HG03097 (cell line): ENCODE data around the gene GGT5.
"Not testable (repeated sequence)": the region's sequence is repeated elsewhere in the genome, so short reads cannot be mapped to it uniquely, and the experiment has no call there.

ENCODE experiments used
- ATAC-seq: cut with Tn5 transposase; IDR thresholded peaks from one replicate; pipeline ENCODE4 v1.9.1; 2021; ENCODE audit not compliant: unreplicated experiment, low FRiP score

The GGT5 gene

GRCh38 chr22:24263479-24263878, 18.6 kb upstream of the GGT5 start:
- not testable (repeated sequence) for ATAC-seq

- ATAC-seq, result not testable (repeated sequence)
Measured at GRCh38 chr22:24262185-24262749, 17.4 kb upstream of the GGT5 start.

- ATAC-seq, result not testable (repeated sequence)
Measured at GRCh38 chr22:24259459-24259858, 14.6 kb upstream of the GGT5 start.

- ATAC-seq, result not testable (repeated sequence)
Measured at GRCh38 chr22:24256736-24257135, 11.9 kb upstream of the GGT5 start.

GRCh38 chr22:24256136-24256535, 11.3 kb upstream of the GGT5 start:
- not testable (repeated sequence) for ATAC-seq

- ATAC-seq, result not testable (repeated sequence)
Measured at GRCh38 chr22:24253126-24253525, 8.2 kb upstream of the GGT5 start.

GRCh38 chr22:24251286-24251685, 6.4 kb upstream of the GGT5 start:
- not testable (repeated sequence) for ATAC-seq

GRCh38 chr22:24249413-24249812, 4.5 kb upstream of the GGT5 start:
- ATAC-seq, result not testable (repeated sequence)

GRCh38 chr22:24248611-24249010, 3.7 kb upstream of the GGT5 start:
- ATAC-seq, result not testable (repeated sequence)

- ATAC-seq, result no peak
Measured at GRCh38 chr22:24247564-24248344, 2.9 kb upstream of the GGT5 start.

- ATAC-seq, result no peak
Measured at GRCh38 chr22:24247011-24247507, 2.2 kb upstream of the GGT5 start.

- ATAC-seq, result not testable (repeated sequence)
Measured at GRCh38 chr22:24245584-24246561, 991 bp upstream of the GGT5 start.

GRCh38 chr22:24244144-24244787, 616 bp downstream of the GGT5 start:
- ATAC-seq, result no peak

GRCh38 chr22:24243417-24243816, 1.5 kb downstream of the GGT5 start:
- not testable (repeated sequence) for ATAC-seq

- not testable (repeated sequence) for ATAC-seq
Measured at GRCh38 chr22:24240985-24241692, 3.7 kb downstream of the GGT5 start.

GRCh38 chr22:24240381-24240780, 4.5 kb downstream of the GGT5 start:
- ATAC-seq, result no peak

GRCh38 chr22:24238101-24238694, 6.7 kb downstream of the GGT5 start:
- ATAC-seq, result not testable (repeated sequence)

- no peak for ATAC-seq
Measured at GRCh38 chr22:24236656-24237055, 8.2 kb downstream of the GGT5 start.

- ATAC-seq, result no peak
Measured at GRCh38 chr22:24235315-24235714, 9.6 kb downstream of the GGT5 start.
